MM.1S (cell line): ENCODE results near the gene NOS2.

ENCODE experiments used
- CTCF ChIP-seq: fragments of 300-600 bp; sonication (generic); IDR thresholded peaks from 2 replicates; pipeline ENCODE4 v1.5.1; 2016; ENCODE audit warnings: antibody characterized with exemption, low read length, mixed read lengths
- EZH2 ChIP-seq: fragments of 300-600 bp; sonication (generic); optimal IDR thresholded peaks from 2 replicates; pipeline ENCODE3; 2017; ENCODE audit warnings: low read depth, mild to moderate bottlenecking, antibody characterized with exemption, low read length, mixed read lengths
- EZH2phosphoT487 ChIP-seq: fragments of 300-600 bp; sonication (generic); IDR thresholded peaks from 2 replicates; pipeline ENCODE4 v1.6.1; 2018; ENCODE audit warnings: antibody characterized with exemption, low read length

GRCh38 chr17:27845264-27846041 is 45.1 kb upstream of the NOS2 start:
- TF ChIP-seq CTCF (no peak), EZH2phosphoT487 (no peak), EZH2 (no peak)
